Left forelimb (tissue), 1 donor: Measurements from ENCODE around the gene MYO18A.
"Not testable (repeated sequence)": the region's sequence is repeated elsewhere in the genome, so short reads cannot be mapped to it uniquely, and the experiment has no call there.

Experiments
- DNase-seq: peaks from one replicate; pipeline ENCODE4 v3.0.0-alpha.2; 2018; ENCODE audit warnings: low spot score

Gene MYO18A

GRCh38 chr17:29196769-29197515 is 16.7 kb upstream of the MYO18A start:
- DNase-seq, result no peak

- no peak for DNase-seq
These were observed 15.4 kb upstream of the MYO18A start for GRCh38 chr17:29195465-29196081.

GRCh38 chr17:29194669-29195068 is 14.5 kb upstream of the MYO18A start:
- no peak for DNase-seq

- DNase-seq, result no peak
These were observed 12.9 kb upstream of the MYO18A start for GRCh38 chr17:29193146-29193545.

- no peak for DNase-seq
These were observed 10.5 kb upstream of the MYO18A start for GRCh38 chr17:29190592-29191207.

GRCh38 chr17:29190039-29190438 is 9.8 kb upstream of the MYO18A start:
- no peak for DNase-seq

GRCh38 chr17:29189355-29189754 is 9.2 kb upstream of the MYO18A start:
- no peak for DNase-seq

- DNase-seq, result no peak
These were observed 1.0 kb upstream of the MYO18A start for GRCh38 chr17:29181226-29181625.

GRCh38 chr17:29180788-29181160 is 576 bp upstream of the MYO18A start:
- DNase-seq, result no peak

GRCh38 chr17:29179232-29180033 is 765 bp downstream of the MYO18A start:
- no peak for DNase-seq

GRCh38 chr17:29178750-29179231 is 1.4 kb downstream of the MYO18A start:
- DNase-seq, result no peak

- DNase-seq, result no peak
These were observed 2.1 kb downstream of the MYO18A start for GRCh38 chr17:29177871-29178749.

- DNase-seq, result no peak
These were observed 2.7 kb downstream of the MYO18A start for GRCh38 chr17:29177541-29177870.

GRCh38 chr17:29176558-29177351 is 3.4 kb downstream of the MYO18A start:
- no peak for DNase-seq

GRCh38 chr17:29175349-29175748 is 4.8 kb downstream of the MYO18A start:
- DNase-seq, result no peak

GRCh38 chr17:29172589-29172988 is 7.6 kb downstream of the MYO18A start:
- DNase-seq, result no peak

GRCh38 chr17:29170682-29171081 is 9.5 kb downstream of the MYO18A start:
- no peak for DNase-seq

- DNase-seq, result no peak
These were observed 10.2 kb downstream of the MYO18A start for GRCh38 chr17:29169806-29170591.

GRCh38 chr17:29168759-29169126 is 11.5 kb downstream of the MYO18A start:
- DNase-seq, result not testable (repeated sequence)
